ENCODE data around the gene CYP2W1.

DNA sequence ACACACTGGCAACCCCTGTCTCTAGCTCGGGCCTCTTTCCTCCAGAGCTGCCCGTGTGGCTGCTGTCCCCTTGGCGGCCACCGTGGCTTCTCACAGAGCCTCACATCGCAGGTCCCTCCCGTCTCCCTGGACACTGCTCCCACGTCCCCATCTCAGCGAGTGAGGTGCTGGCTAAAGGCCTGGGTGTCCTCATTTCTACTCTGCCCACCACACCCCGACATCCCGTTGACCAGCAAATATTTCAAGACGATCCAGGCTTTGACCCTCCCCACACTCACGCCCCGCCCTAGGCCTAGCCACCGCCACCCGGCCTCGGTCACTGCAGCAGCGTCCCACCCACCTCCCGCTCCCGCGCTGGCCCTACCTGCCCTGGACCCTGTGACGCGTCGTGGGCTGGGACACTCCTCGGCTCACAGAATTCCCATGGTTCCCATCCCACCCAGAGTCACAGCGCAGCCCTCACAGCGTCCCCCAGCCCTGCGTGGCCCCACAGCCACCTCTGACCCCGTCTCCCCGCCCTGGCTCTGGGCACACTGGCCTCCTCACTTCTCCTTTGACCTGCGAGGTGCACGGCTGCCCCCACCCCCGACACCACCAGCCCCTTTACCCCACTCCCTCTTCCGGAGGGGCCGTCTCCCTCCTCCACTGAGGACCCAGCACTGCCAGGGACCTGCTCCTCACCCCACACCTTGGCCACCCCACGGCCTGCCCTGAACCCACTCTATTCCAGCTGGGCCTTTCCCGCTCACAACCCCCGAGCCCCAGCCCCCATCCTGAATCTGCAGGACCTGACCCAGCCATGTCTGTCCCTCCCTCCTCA lies 35.4 kb upstream of the CYP2W1 start:
- TF ChIP-seq CTCF (IDR thresholded peaks at IDR 0.05 in 4 of 5, conservative IDR thresholded peaks at IDR 0.05 in 1 of 5): no peak
- TF ChIP-seq POLR2A (IDR thresholded peaks at IDR 0.05): no peak

Data from gastrocnemius medialis (tissue), 4 donors.